GM19463 (cell line): ENCODE results near the gene YY1AP1.
"Not testable (repeated sequence)": the region's sequence is repeated elsewhere in the genome, so short reads cannot be mapped to it uniquely, and the experiment has no call there.

Experiments used
- ATAC-seq: cut with Tn5 transposase; IDR thresholded peaks from one replicate; pipeline ENCODE4 v1.9.1; 2021; ENCODE audit warnings: mild to moderate bottlenecking, moderate library complexity; ENCODE audit not compliant: unreplicated experiment

YY1AP1 gene, protein sequence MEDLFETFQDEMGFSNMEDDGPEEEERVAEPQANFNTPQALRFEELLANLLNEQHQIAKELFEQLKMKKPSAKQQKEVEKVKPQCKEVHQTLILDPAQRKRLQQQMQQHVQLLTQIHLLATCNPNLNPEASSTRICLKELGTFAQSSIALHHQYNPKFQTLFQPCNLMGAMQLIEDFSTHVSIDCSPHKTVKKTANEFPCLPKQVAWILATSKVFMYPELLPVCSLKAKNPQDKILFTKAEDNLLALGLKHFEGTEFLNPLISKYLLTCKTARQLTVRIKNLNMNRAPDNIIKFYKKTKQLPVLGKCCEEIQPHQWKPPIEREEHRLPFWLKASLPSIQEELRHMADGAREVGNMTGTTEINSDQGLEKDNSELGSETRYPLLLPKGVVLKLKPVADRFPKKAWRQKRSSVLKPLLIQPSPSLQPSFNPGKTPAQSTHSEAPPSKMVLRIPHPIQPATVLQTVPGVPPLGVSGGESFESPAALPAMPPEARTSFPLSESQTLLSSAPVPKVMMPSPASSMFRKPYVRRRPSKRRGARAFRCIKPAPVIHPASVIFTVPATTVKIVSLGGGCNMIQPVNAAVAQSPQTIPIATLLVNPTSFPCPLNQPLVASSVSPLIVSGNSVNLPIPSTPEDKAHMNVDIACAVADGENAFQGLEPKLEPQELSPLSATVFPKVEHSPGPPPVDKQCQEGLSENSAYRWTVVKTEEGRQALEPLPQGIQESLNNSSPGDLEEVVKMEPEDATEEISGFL

GRCh38 chr1:155688324-155689080 is at the start of gene YY1AP1:
Gene YY1AP1 (minus strand): TSS chr1:155688774. CDS start chr1:155680436, 8,338 bp downstream.
- ATAC-seq, result peak; percentile 83

DNA sequence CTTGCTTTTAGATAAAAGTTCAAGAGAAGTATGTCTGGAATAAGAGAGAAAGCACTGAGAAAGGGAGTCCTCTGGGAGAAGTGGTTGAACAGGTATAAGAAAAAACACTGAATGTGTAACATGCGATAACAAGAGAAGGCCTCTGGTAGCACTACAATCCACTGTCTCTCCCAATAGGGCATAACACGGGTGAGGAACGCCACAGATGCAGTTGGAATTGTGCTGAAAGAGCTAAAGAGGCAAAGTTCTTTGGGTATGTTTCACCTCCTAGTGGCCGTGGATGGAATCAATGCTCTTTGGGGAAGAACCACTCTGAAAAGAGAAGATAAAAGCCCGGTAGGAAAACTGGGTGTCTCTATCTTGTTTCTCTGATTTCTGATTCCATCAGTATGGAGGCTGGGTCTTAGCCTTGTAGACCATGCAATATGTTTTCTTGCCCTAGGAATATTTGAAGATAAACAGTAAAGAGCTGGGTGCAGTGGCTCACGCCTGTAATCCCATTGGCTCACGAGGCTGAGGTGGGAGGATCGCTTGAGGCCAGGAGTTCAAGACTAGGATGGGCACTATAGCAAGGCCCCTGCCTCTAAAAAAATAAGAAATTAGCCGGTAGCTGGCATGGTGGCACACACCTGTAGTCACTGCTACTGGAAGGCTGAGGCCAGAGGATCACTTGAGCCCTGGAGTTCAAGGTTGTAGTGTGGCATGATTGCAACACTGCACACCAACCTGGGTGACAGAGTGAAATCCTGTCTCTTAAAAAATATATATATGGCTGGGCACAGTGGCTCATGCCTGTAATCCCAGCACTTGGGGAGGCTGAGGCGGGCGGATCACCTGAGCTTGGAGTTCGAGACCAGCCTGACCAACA is 40.7 kb upstream of the YY1AP1 start:
- no peak for ATAC-seq

GRCh38 chr1:155725142-155725541 is 36.6 kb upstream of the YY1AP1 start:
- ATAC-seq, result no peak

GRCh38 chr1:155719703-155720102 is 31.1 kb upstream of the YY1AP1 start:
- no peak for ATAC-seq

GRCh38 chr1:155718524-155719115 is 30.0 kb upstream of the YY1AP1 start:
- ATAC-seq, result not testable (repeated sequence)

DNA sequence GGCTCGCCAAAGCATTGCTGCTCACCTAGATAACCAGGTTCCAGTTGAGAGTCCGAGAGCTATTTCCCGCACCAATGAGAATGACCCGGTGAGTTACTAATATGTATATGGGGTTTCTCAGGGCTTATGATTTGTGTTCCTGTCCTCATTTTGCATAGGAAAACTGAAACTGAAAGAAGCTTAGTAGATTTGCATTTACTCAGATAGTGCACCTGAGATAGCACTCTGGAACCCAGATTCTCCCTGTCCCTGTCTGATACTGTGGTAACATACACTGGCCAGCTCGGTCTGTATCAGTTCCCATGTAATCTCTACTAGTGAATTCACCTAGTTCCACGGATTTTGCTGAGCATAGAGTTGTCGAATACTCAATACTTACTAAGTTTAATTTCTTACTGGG is 28.5 kb upstream of the YY1AP1 start:
- ATAC-seq, result peak; percentile 79

GRCh38 chr1:155715777-155716176 is 27.2 kb upstream of the YY1AP1 start:
- ATAC-seq, result no peak

DNA sequence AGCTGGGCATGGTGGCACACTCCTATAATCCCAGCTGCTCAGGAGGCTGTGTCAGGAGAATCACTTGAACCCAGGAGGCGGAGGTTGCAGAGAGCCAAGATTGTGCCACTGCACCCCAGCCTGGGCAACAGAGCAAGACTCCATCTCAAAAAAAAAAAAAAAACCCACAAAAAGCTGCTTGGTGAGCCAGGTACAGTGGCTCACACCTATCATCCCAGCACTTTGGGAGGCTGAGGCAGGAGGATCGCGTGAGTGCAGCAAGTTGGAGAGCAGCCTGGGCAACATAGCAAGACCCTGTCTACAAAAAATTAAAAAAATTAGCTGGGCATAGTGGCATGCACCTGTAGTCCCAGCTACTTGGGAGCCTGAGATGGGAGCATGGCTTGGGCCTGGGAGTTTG is 26.5 kb upstream of the YY1AP1 start:
- not testable (repeated sequence) for ATAC-seq

- no peak for ATAC-seq
Observed at GRCh38 chr1:155713075-155713474, 24.5 kb upstream of the YY1AP1 start.

- ATAC-seq, result not testable (repeated sequence)
Observed at GRCh38 chr1:155712636-155713035, 24.1 kb upstream of the YY1AP1 start.

- ATAC-seq, result not testable (repeated sequence)
Observed at GRCh38 chr1:155711457-155711856, 22.9 kb upstream of the YY1AP1 start.

DNA sequence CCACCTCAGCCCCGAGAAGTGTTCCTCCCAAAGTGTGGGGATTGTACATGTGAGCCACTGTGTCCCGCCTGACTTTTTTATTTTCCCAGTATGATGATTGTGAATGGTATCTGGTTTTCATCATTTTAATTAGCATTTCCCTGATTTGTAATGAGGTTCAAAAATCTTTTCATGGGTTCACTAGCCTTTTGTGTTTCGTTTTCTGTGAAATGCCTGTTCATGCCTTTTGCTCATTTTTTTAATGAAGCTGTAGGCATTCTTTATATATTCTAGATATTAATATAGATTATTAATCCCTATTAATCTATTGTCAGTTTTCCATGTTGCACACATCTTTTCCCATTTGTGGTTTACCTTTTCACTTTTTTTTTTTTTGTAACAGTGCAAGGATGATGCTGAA is 20.8 kb upstream of the YY1AP1 start:
- ATAC-seq, result no peak

DNA sequence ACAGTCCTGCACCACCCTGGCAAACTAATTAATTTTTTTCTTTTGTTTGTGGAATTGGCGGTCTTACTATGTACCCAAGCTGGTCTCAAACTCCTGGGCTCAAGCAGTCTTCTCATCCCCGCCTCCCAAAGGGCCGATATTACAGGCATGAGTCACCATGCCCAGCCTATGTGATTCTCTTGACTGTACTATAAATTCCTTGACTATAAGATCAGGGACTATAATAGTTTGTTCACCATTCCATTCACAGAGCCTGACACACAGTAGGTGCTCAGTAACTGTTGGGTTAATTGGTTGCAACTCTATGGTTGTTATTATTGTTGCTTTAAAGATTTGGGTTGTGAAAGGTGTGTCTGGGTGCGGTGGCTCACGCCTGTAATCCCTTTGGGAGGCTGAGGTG is 17.6 kb upstream of the YY1AP1 start:
- ATAC-seq, result no peak

GRCh38 chr1:155704414-155704813 is 15.8 kb upstream of the YY1AP1 start:
- ATAC-seq, result not testable (repeated sequence)

DNA sequence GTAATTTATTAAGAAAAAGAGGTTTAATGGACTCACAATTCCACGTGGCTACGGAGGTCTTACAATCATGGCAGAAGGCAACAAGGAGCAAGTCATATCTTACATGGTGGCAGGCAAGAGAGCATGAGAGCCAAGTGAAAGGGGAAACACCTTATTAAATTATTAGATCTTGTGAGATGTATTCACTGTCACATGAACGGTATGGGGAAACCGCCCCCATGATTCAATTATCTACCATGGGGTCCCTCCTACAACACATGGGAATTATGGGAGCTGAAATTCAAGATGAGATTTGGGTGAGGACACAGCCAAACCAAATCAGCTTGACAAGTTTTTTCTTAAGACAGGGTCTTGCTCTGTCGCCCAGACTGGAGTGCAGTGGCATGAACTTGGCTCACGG is 14.6 kb upstream of the YY1AP1 start:
- ATAC-seq, result no peak

DNA sequence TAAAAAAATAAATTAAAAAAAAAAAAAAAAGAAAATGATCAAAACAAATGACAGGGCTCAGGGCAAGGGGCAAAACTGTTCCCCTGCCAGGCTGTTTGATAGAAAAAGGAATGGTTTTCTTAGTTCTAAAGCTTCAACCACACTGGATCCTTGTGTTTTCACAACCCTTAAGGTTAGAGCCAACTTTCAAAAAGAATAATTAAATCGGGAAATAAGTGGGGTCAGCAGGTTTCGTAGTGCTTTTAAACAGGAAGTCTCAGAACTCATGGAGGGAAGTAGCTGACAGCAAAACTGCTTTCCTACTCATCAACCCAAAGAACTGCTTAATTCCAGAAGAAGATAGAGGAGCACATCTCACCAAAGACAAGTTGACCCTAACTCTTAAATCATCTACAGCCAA is 13.1 kb upstream of the YY1AP1 start:
- ATAC-seq, result not testable (repeated sequence)

- not testable (repeated sequence) for ATAC-seq
Observed at GRCh38 chr1:155699062-155699461, 10.5 kb upstream of the YY1AP1 start.

- no peak for ATAC-seq
Observed at GRCh38 chr1:155698382-155699038, 9.9 kb upstream of the YY1AP1 start.

- not testable (repeated sequence) for ATAC-seq
Observed at GRCh38 chr1:155697616-155698015, 9.0 kb upstream of the YY1AP1 start.
